NCI-H2227 (cell line): ENCODE results near the gene FGF8.

Source experiments
- DNase-seq: peaks from one replicate; lab custom pipeline; 2025; ENCODE audit not compliant: unreplicated experiment; lab: John Stamatoyannopoulos, UW

FGF8 gene

GRCh38 chr10:101770331-101771215 lies 5.3 kb downstream of the FGF8 start:
- DNase-seq: no peak

- no peak for DNase-seq
Observed at GRCh38 chr10:101769541-101770180, 6.3 kb downstream of the FGF8 start.

GRCh38 chr10:101768791-101769170 lies 7.1 kb downstream of the FGF8 start:
- no peak for DNase-seq

GRCh38 chr10:101767966-101768790 lies 7.7 kb downstream of the FGF8 start:
- no peak for DNase-seq

GRCh38 chr10:101767600-101767945 lies 8.3 kb downstream of the FGF8 start:
- peak; percentile 10 for DNase-seq

GRCh38 chr10:101766753-101767599 lies 8.9 kb downstream of the FGF8 start:
- DNase-seq: no peak

GRCh38 chr10:101766306-101766705 lies 9.6 kb downstream of the FGF8 start:
- DNase-seq: no peak

- no peak for DNase-seq
Observed at GRCh38 chr10:101763141-101763846, 12.6 kb downstream of the FGF8 start.

GRCh38 chr10:101762736-101763135 lies 13.2 kb downstream of the FGF8 start:
- no peak for DNase-seq

- DNase-seq: no peak
Observed at GRCh38 chr10:101761226-101761625, 14.7 kb downstream of the FGF8 start.

GRCh38 chr10:101760510-101760909 lies 15.4 kb downstream of the FGF8 start:
- DNase-seq: no peak

- no peak for DNase-seq
Observed at GRCh38 chr10:101759309-101760247, 16.3 kb downstream of the FGF8 start.

GRCh38 chr10:101758858-101759257 lies 17.1 kb downstream of the FGF8 start:
- no peak for DNase-seq

GRCh38 chr10:101752241-101752640 lies 23.7 kb downstream of the FGF8 start:
- no peak for DNase-seq

GRCh38 chr10:101749047-101750016 lies 26.6 kb downstream of the FGF8 start:
- peak; percentile 19 for DNase-seq

GRCh38 chr10:101748496-101748895 lies 27.4 kb downstream of the FGF8 start:
- no peak for DNase-seq

- DNase-seq: no peak
Observed at GRCh38 chr10:101745074-101745696, 30.7 kb downstream of the FGF8 start.
